ENCODE measurements around the gene ZBTB24.

The ZBTB24 gene

GRCh38 chr6:109434456-109434855 is 48.6 kb downstream of the ZBTB24 start:
- DNase-seq (ENCODE audit: low read depth in 3 of 3, low spot score in 1 of 3), result no peak

- no peak for DNase-seq (ENCODE audit: low read depth in 3 of 3, low spot score in 1 of 3)
Measured at GRCh38 chr6:109429496-109429895, 53.5 kb downstream of the ZBTB24 start.

- DNase-seq (ENCODE audit: low read depth in 3 of 3, low spot score in 1 of 3), result no peak
Measured at GRCh38 chr6:109428889-109429477, 54.0 kb downstream of the ZBTB24 start.

GRCh38 chr6:109424946-109425345 is 58.1 kb downstream of the ZBTB24 start:
- DNase-seq (ENCODE audit: low read depth in 3 of 3, low spot score in 1 of 3), result no peak

DNA sequence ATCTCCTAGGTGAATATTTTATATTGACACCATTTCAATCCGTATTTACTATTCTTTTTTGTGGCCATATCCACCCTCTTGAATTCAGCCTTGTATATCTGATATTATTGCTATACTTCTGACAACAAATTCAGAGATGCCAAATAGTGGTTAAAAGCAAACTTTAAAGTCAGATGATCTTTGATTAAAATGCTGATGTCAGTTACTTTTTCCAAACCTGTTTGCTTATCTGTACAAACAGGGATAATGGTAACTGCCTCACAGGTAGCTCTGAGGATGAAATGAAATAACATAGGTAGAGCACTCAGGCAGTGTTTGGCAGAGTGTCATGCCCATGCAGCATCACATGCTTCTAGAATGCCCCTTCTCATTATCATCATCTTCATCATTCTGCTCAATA is 61.8 kb downstream of the ZBTB24 start:
- no peak for DNase-seq (ENCODE audit: low read depth in 3 of 3, low spot score in 1 of 3)

- DNase-seq (ENCODE audit: low read depth in 3 of 3, low spot score in 1 of 3), result no peak
Measured at GRCh38 chr6:109420751-109421150, 62.3 kb downstream of the ZBTB24 start.

- no peak for DNase-seq (ENCODE audit: low read depth in 3 of 3, low spot score in 1 of 3)
Measured at GRCh38 chr6:109417646-109418045, 65.4 kb downstream of the ZBTB24 start.
